ENCODE data around the gene NUP214. TPM values are rescaled to one million over a fixed set of nuclear protein-coding genes. Genes with fewer than 3 reads are reported as not detected.
A peak's percentile ranks its signal among the peaks of the same experiment; 100 is the strongest.

The NUP214 gene
- total and polyA plus RNA-seq, 2 of the 4 experiments (the other 2 are of a cell fraction): 7.9 to 13.4 TPM

GRCh38 chr9:131117121-131117761, 8.1 kb upstream of the NUP214 start:
- Histone ChIP-seq H3K4me2 (ENCODE audit: low read depth, low read length) (no peak overlapping the region), H3K18ac (ENCODE audit: low read depth, low read length) (no peak overlapping the region), H3K79me1 (ENCODE audit: low read depth in 1 of 2, low read length in 2 of 2) (no peaks in the 10 kb centered on the region), H3K9ac (ENCODE audit: low read depth, low read length) (no peak overlapping the region), H3K4me1 (ENCODE audit: control insufficient read depth, insufficient read depth, low read length) (no peaks in the 10 kb centered on the region), H2AK9ac (replicated peaks; ENCODE audit: low read depth, low read length, poor library complexity) (no peak overlapping the region), H3K23ac (ENCODE audit: low read depth, low read length) (no peak overlapping the region), H2BK15ac (ENCODE audit: low read depth, low read length) (no peak overlapping the region), H3K27me3 (ENCODE audit: control insufficient read depth, insufficient read depth, low read length) (peaks cover 27% of the 10 kb centered on the region), H4K8ac (ENCODE audit: low read depth in 2 of 2, low read length in 2 of 2) (no peak overlapping the region), H2BK120ac (ENCODE audit: low read depth, low read length) (no peak overlapping the region), H3K4ac (ENCODE audit: low read depth, low read length) (no peak overlapping the region), H2BK5ac (ENCODE audit: low read depth, low read length, poor library complexity, severe bottlenecking) (no peak overlapping the region), H3K36me3 (ENCODE audit: control insufficient read depth, insufficient read depth, low read length) (no peaks in the 10 kb centered on the region), H2BK20ac (ENCODE audit: low read depth, low read length) (no peak overlapping the region), H4K20me1 (ENCODE audit: insufficient read depth, low read length) (no peaks in the 10 kb centered on the region; the same call in 1 of the 2 replicates), H3K4me3 (ENCODE audit: insufficient read depth, low read depth, low read length) (no peak overlapping the region), H3K9me1 (ENCODE audit: insufficient read depth, low read length) (no peaks in the 10 kb centered on the region), H2AK5ac (ENCODE audit: low read depth, low read length) (no peak overlapping the region), H4K5ac (ENCODE audit: low read depth, low read length) (no peak overlapping the region), H3K27ac (ENCODE audit: insufficient read depth, low read length) (no peak overlapping the region), H2AFZ (replicated peaks; ENCODE audit: low read length, poor library complexity) (peak overlapping the region; percentile 58), H3K56ac (ENCODE audit: extremely low read depth, insufficient read depth, low read length) (no peak overlapping the region), H4K91ac (ENCODE audit: insufficient read depth, low read depth, low read length) (no peak overlapping the region), H3K14ac (replicated peaks; ENCODE audit: low read depth, low read length) (no peak overlapping the region), H3K9me3 (ENCODE audit: control insufficient read depth, insufficient read depth, low read length) (no peaks in the 10 kb centered on the region)
- dilution Hi-C loops (cut with HindIII; ENCODE audit: low sequenced_read_pairs, unreplicated experiment): no loop called here
- ATAC-seq (ENCODE audit: low read depth) (no peak), DNase-seq (no peak)
- TF ChIP-seq ELK1 (IDR thresholded peaks at IDR 0.05; ENCODE audit: borderline replicate concordance, low read depth, low read length) (no peak), RFX5 (IDR thresholded peaks at IDR 0.05; ENCODE audit: low read depth, low read length) (no peak), MXI1 (IDR thresholded peaks at IDR 0.05; ENCODE audit: borderline replicate concordance, low read depth, low read length) (no peak), MAFK (IDR thresholded peaks at IDR 0.05; ENCODE audit: low read depth, low read length) (no peak), SMC3 (IDR thresholded peaks at IDR 0.05; ENCODE audit: low read depth, low read length) (no peak), POLR2A (IDR thresholded peaks at IDR 0.05; ENCODE audit: low read depth, low read length) (no peak), USF2 (IDR thresholded peaks at IDR 0.05; ENCODE audit: low read depth, low read length) (no peak), RCOR1 (IDR thresholded peaks at IDR 0.05; ENCODE audit: insufficient replicate concordance, low read length) (no peak), CEBPB (IDR thresholded peaks at IDR 0.05; ENCODE audit: low read depth, low read length) (no peak), NFE2L2 (IDR thresholded peaks at IDR 0.05; ENCODE audit: low read depth, low read length) (no peak), BHLHE40 (IDR thresholded peaks at IDR 0.05; ENCODE audit: low read depth, low read length) (no peak), RAD21 (IDR thresholded peaks at IDR 0.05; ENCODE audit: low read length) (no peak), FOS (IDR thresholded peaks at IDR 0.05; ENCODE audit: low read depth, low read length) (no peak), CHD1 (IDR thresholded peaks at IDR 0.05; ENCODE audit: low read depth, low read length) (no peak), CTCF (conservative IDR thresholded peaks at IDR 0.05; ENCODE audit: low read depth, low read length) (no peak), MAZ (IDR thresholded peaks at IDR 0.05; ENCODE audit: borderline replicate concordance, low read depth, low read length) (no peak)
- ChIA-PET CTCF (interaction anchor here (0.7 kb wide), 1 partner anchor 8 kb away, joined by 3 read pairs; no protein-coding TSS in a partner anchor), POLR2A (ENCODE audit: unreplicated experiment) (no interaction called here)
- intact Hi-C loops (cut with micrococcal nuclease): no loop called here
- no TSS peak for BruUV-seq (replicated peaks)
- WGBS, 2 experiments (ENCODE audit: extremely low coverage in 2 of 2, insufficient read length in 1 of 2): 44% methylated on average over 3 of the region's 13 CpGs; no CpG with 5 or more reads in 1 of the 2 experiments
- in situ Hi-C loops (cut with MboI; ENCODE audit: low sequenced_read_pairs): no loop called here
